Measurements from ENCODE around the gene JOSD2.

JOSD2 gene

DNA sequence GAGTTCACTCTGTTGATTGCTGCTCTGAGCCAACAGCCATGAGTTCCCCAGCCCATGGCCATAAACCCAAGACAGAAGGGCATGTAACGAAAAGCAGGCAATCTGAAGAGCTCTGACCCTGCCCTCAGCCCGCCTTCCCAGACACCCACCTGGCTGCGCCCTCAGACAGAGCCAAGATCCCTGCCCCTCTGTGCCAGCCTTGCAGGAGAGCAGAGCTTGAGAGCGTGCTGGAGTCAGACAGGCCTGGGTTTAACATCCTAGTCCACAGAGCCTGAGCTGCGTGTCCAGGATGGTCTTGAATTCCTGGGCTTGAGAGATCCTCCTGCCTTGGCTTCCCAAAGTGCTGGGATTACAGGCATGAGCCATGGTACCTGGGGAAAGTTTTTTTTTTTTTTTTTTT is 53.7 kb downstream of the JOSD2 start:
- Mint-ChIP-seq H3K36me3 (peaks cover 17% of the 10 kb centered on the region in 2 donors), H3K4me3 (no peak overlapping the region), H3K27ac (no peak overlapping the region), H3K9me3 (peaks cover 0 to 5% of the 10 kb centered on the region in 2 donors), H3K4me1 (peaks cover 19 to 32% of the 10 kb centered on the region in 2 donors), H3K27me3 (no peaks in the 10 kb centered on the region)
- no peak for ATAC-seq (replicated peaks)
- no peak for DNase-seq
